HepG2 (cell line): ENCODE measurements around the gene TIMM17A. TPM values are rescaled to one million over a fixed set of nuclear protein-coding genes. Genes with fewer than 3 reads are reported as not detected.
A peak's percentile ranks its signal among the peaks of the same experiment; 100 is the strongest.

Experiments
- AHDC1 ChIP-seq: sonication (generic); formaldehyde crosslinking; IDR thresholded peaks from 2 replicates; pipeline ENCODE4 v1.5.1; 2020; ENCODE audit warnings: mild to moderate bottlenecking, missing genetic modification reagents, borderline replicate concordance
- CBX5 ChIP-seq: sonication (generic); formaldehyde crosslinking; IDR thresholded peaks from 2 replicates; pipeline ENCODE4 v1.4.0; 2020; ENCODE audit warnings: missing genetic modification reagents, borderline replicate concordance
- CREM ChIP-seq, 2 experiments: sonication (generic) in 1 of 2; formaldehyde crosslinking in 1 of 2; IDR thresholded peaks; 2 replicates each; pipeline versions ENCODE4 v1.4.0 to v1.6.1; 2016 to 2020; ENCODE audit warnings: antibody characterized with exemption in 1 of 2, mild to moderate bottlenecking in 1 of 2, missing genetic modification reagents in 1 of 2
- FOXA1 ChIP-seq, 2 experiments: fragments of 450-650 bp in 1 of 2; sonication (generic) in 1 of 2; formaldehyde crosslinking in 1 of 2; IDR thresholded peaks; 2 replicates each; pipeline versions ENCODE4 v1.4.0 to v1.6.1; 2016 to 2020; ENCODE audit warnings: missing genetic modification reagents in 1 of 2
- GABPB1 ChIP-seq: IDR thresholded peaks from 2 replicates; pipeline ENCODE4 v1.6.1; 2016; ENCODE audit warnings: mild to moderate bottlenecking, missing genetic modification reagents, moderate library complexity, missing compliant biosample characterization
- GFI1 ChIP-seq: sonication (generic); formaldehyde crosslinking; IDR thresholded peaks from 2 replicates; pipeline ENCODE4 v1.5.0; 2020; ENCODE audit warnings: missing genetic modification reagents, mild to moderate bottlenecking, borderline replicate concordance
- HBP1 ChIP-seq: IDR thresholded peaks from 2 replicates; pipeline ENCODE4 v1.6.1; 2016; ENCODE audit warnings: low read depth, control low read depth
- HNF4G ChIP-seq, 2 experiments: sonication (generic) in 1 of 2; formaldehyde crosslinking in 1 of 2; IDR thresholded peaks; 2 replicates each; pipeline versions ENCODE4 v1.4.0 to v1.6.1; 2011 to 2020; ENCODE audit warnings: borderline replicate concordance in 2 of 2, low read depth in 2 of 2, mild to moderate bottlenecking in 2 of 2, low read length in 1 of 2, missing genetic modification reagents in 1 of 2, moderate library complexity in 1 of 2
- RXRA ChIP-seq: sonication (generic); formaldehyde crosslinking; IDR thresholded peaks from 2 replicates; pipeline ENCODE4 v1.5.1; 2020; ENCODE audit warnings: missing genetic modification reagents
- SAP130 ChIP-seq: IDR thresholded peaks from 2 replicates; pipeline ENCODE4 v1.6.1; 2016; ENCODE audit warnings: low read depth
- SIN3A ChIP-seq: IDR thresholded peaks from 2 replicates; pipeline ENCODE4 v1.6.1; 2011; ENCODE audit warnings: low read depth, mild to moderate bottlenecking, control low read depth, low read length, borderline replicate concordance
- SNAPC2 ChIP-seq: sonication (generic); formaldehyde crosslinking; IDR thresholded peaks from 2 replicates; pipeline ENCODE4 v1.8.1; 2022; ENCODE audit warnings: mild to moderate bottlenecking, missing genetic modification reagents
- SP5 ChIP-seq: IDR thresholded peaks from 2 replicates; pipeline ENCODE4 v1.6.1; 2016; ENCODE audit warnings: low read depth, borderline replicate concordance
- SRY ChIP-seq: sonication (generic); formaldehyde crosslinking; IDR thresholded peaks from 2 replicates; pipeline ENCODE4 v1.8.0; 2022; ENCODE audit warnings: mild to moderate bottlenecking, missing genetic modification reagents
- ZBTB43 ChIP-seq: sonication (generic); formaldehyde crosslinking; conservative IDR thresholded peaks from 2 replicates; pipeline ENCODE4 v1.4.0; 2020; ENCODE audit warnings: missing genetic modification reagents
- ZMYM2 ChIP-seq: sonication (generic); formaldehyde crosslinking; IDR thresholded peaks from 2 replicates; pipeline ENCODE4 v1.8.0; 2022; ENCODE audit warnings: mild to moderate bottlenecking, missing genetic modification reagents
- ZNF12 ChIP-seq: sonication (generic); formaldehyde crosslinking; IDR thresholded peaks from 2 replicates; pipeline ENCODE4 v1.5.0; 2020; ENCODE audit warnings: missing genetic modification reagents
- ZNF143 ChIP-seq: sonication (generic); formaldehyde crosslinking; IDR thresholded peaks from 2 replicates; pipeline ENCODE4 v1.4.0; 2020; ENCODE audit warnings: missing genetic modification reagents
- ZNF605 ChIP-seq: sonication (generic); formaldehyde crosslinking; IDR thresholded peaks from 2 replicates; pipeline ENCODE4 v1.8.0; 2022; ENCODE audit warnings: mild to moderate bottlenecking, missing genetic modification reagents
- ZNF788 ChIP-seq: sonication (generic); formaldehyde crosslinking; IDR thresholded peaks from 2 replicates; pipeline ENCODE4 v1.5.0; 2020; ENCODE audit warnings: mild to moderate bottlenecking, missing genetic modification reagents, borderline replicate concordance
- polyA plus RNA-seq, 8 experiments: library from polyadenylated mRNA; depleted of rRNA in 3 of 8; stranded (reverse) in 7 of 8; unstranded in 1 of 8; fragments of >200 nt; fragmentation: Illumina TruSeq in 4 of 8; extraction: Trizol in 4 of 8; gene quantifications; 2 replicates each; pipeline versions ENCODE4 v1.2.1 to v1.2.3, GENCODE V29; 2011 to 2016; ENCODE audit warnings: low read depth in 4 of 8, missing spikeins in 1 of 8, mixed read lengths in 1 of 8; ENCODE audit not compliant: insufficient read depth in 1 of 8
- total RNA-seq, 5 experiments: library from RNA; depleted of rRNA; stranded (reverse); fragments of >200 nt; fragmentation: Illumina TruSeq; extraction: Trizol; gene quantifications; 2 replicates each; pipeline ENCODE4 v1.2.3, GENCODE V29; 2016; ENCODE audit warnings: low read depth in 1 of 5

The TIMM17A gene
- total and polyA plus RNA-seq, 2 of the 13 experiments (the other 11 are each of a cell fraction or from before 2014, with no cell fraction given) = 50.8 to 97.8 TPM

GRCh38 chr1:202018468-202019234 lies 63.3 kb downstream of the TIMM17A start (continued):
- peak; percentile 71; the same call in 1 of the 2 replicates for TF ChIP-seq AHDC1 (CRISPR knock-in tag)
- TF ChIP-seq ZNF143 (CRISPR knock-in tag) = peak; percentile 43; the same call in 1 of the 2 replicates
- TF ChIP-seq FOXA1 (IDR thresholded peaks at IDR 0.05) = peak; percentile 44
- TF ChIP-seq FOXA1 (CRISPR knock-in tag; IDR thresholded peaks at IDR 0.05) = peak; percentile 84
- TF ChIP-seq HNF4G (IDR thresholded peaks at IDR 0.05; ENCODE audit: borderline replicate concordance, low read depth, low read length) = no peak
- no peak for TF ChIP-seq HNF4G (CRISPR knock-in tag; IDR thresholded peaks at IDR 0.05; ENCODE audit: borderline replicate concordance, low read depth)
- 0 out of 2 replicates have a peak, but pooled peaks have one; percentile 26 for TF ChIP-seq SIN3A
- TF ChIP-seq SNAPC2 (CRISPR knock-in tag) = 0 out of 2 replicates have a peak, but pooled peaks have one; percentile 45
- 0 out of 2 replicates have a peak, but pooled peaks have one; percentile 45 for TF ChIP-seq HBP1 (CRISPR knock-in tag)
- TF ChIP-seq SRY (CRISPR knock-in tag) = peak; percentile 78; the same call in 1 of the 2 replicates
- peak; percentile 64; the same call in 1 of the 2 replicates for TF ChIP-seq SP5 (CRISPR knock-in tag)
- peak; percentile 76; the same call in 1 of the 2 replicates for TF ChIP-seq SAP130 (CRISPR knock-in tag)
- peak; percentile 38 for TF ChIP-seq CREM (IDR thresholded peaks at IDR 0.05)
- TF ChIP-seq CREM (CRISPR knock-in tag; IDR thresholded peaks at IDR 0.05) = no peak
- peak; percentile 97 for TF ChIP-seq ZNF12 (CRISPR knock-in tag)
- peak; percentile 54; the same call in 1 of the 2 replicates for TF ChIP-seq ZNF788 (CRISPR knock-in tag)
- TF ChIP-seq GABPB1 (CRISPR knock-in tag) = peak; percentile 18; the same call in 1 of the 2 replicates
- TF ChIP-seq CBX5 (CRISPR knock-in tag) = 0 out of 2 replicates have a peak, but pooled peaks have one; percentile 5
- TF ChIP-seq RXRA = peak; percentile 94; the same call in 1 of the 2 replicates
- peak; percentile 81 for TF ChIP-seq ZMYM2 (CRISPR knock-in tag)
- TF ChIP-seq ZNF605 (CRISPR knock-in tag) = peak; percentile 71
- peak; percentile 83 for TF ChIP-seq GFI1
- TF ChIP-seq ZBTB43 (CRISPR knock-in tag) = peak; percentile 98
